Esophagus squamous epithelium (tissue), 5 donors: Measurements from ENCODE around the gene NID1. TPM values are rescaled to one million over a fixed set of nuclear protein-coding genes. Genes with fewer than 3 reads are reported as not detected.
"Not testable (repeated sequence)": the region's sequence is repeated elsewhere in the genome, so short reads cannot be mapped to it uniquely, and the experiment has no call there.

Experiments used
- DNase-seq: peaks from one replicate; lab custom pipeline; 2025; lab: John Stamatoyannopoulos, UW
- H3K27ac ChIP-seq, 4 donors: fragments of 200-600 bp; sonication (generic); one replicate each; pipeline ENCODE4 v1.5.1; 2016 to 2019; ENCODE audit warnings: mild to moderate bottlenecking in 1 of 4
- H3K27me3 ChIP-seq, 4 donors: fragments of 200-600 bp; sonication (generic); 1 replicate in 3 of 4; 2 replicates in 1 of 4; pipeline versions ENCODE4 v1.5.1 to v1.6.0; 2017 to 2021; ENCODE audit warnings: antibody characterized with exemption in 1 of 4
- H3K36me3 ChIP-seq, 3 donors: fragments of 200-600 bp; sonication (generic); one replicate each; pipeline ENCODE4 v1.5.1; 2016 to 2019
- H3K4me1 ChIP-seq, 3 donors: fragments of 200-600 bp; sonication (generic); one replicate each; pipeline ENCODE4 v1.5.1; 2017 to 2019
- H3K4me3 ChIP-seq, 4 donors: fragments of 200-600 bp; sonication (generic); 1 replicate in 3 of 4; 2 replicates in 1 of 4; pipeline ENCODE4 v1.5.1; 2016 to 2019; ENCODE audit warnings: mild to moderate bottlenecking in 2 of 4, moderate library complexity in 1 of 4
- H3K9me3 ChIP-seq, 3 donors: fragments of 200-600 bp; sonication (generic); one replicate each; pipeline ENCODE4 v1.5.1; 2016 to 2019
- CTCF ChIP-seq, 6 experiments: fragments of 450-650 bp in 4 of 6; fragments of 200-600 bp in 2 of 6; sonication (generic) in 2 of 6; IDR thresholded peaks; one replicate each; pipeline ENCODE4 v1.5.1; 2016 to 2019; ENCODE audit warnings: antibody characterized with exemption in 6 of 6, mild to moderate bottlenecking in 4 of 6, moderate library complexity in 4 of 6
- POLR2A ChIP-seq, 4 donors: fragments of 450-650 bp; IDR thresholded peaks; one replicate each; pipeline ENCODE4 v1.6.1; 2017; ENCODE audit warnings: antibody characterized with exemption in 4 of 4, mild to moderate bottlenecking in 4 of 4, moderate library complexity in 3 of 4
- WGBS, 2 donors: methylation state at CpG; one replicate each; pipeline ENCODE4 v1.1.5; 2018; 5-methylcytosine and 5-hydroxymethylcytosine counted together
- intact Hi-C: fragments of 100-400 bp; cut with DNase I; formaldehyde crosslinking; loops from one replicate; pipeline ENCODE4 v1.15.0; 2022
- total RNA-seq, 4 donors: library from RNA; depleted of rRNA; stranded (reverse); fragments of >200 nt; gene quantifications; one replicate each; pipeline ENCODE4 v1.1.0, GENCODE V29; 2016
- donor health status: DM: yes; HTN: yes; CAD: no.

Gene NID1
- total RNA-seq, 4 donors from 2014 or later, result 3.6 to 120 (median 28.5) TPM

- Histone ChIP-seq H3K27me3 (no peaks in the 10 kb centered on the region), H3K36me3 (no peaks in the 10 kb centered on the region), H3K4me3 (no peak overlapping the region), H3K4me1 (peaks cover 8 to 19% (median 13%) of the 10 kb centered on the region in 3 donors), H3K9me3 (no peaks in the 10 kb centered on the region), H3K27ac (no peak overlapping the region)
- intact Hi-C loops, result no loop called here
- DNase-seq, result no peak
- 60 to 93% methylated on average over 3 to 5 of the region's 5 CpGs for WGBS, 2 donors
- TF ChIP-seq CTCF (IDR thresholded peaks at IDR 0.05) (no peak), POLR2A (IDR thresholded peaks at IDR 0.05) (no peak)
These were observed 96.1 kb downstream of the NID1 start for GRCh38 chr1:235968831-235969230.

GRCh38 chr1:235966134-235966533 lies 98.8 kb downstream of the NID1 start:
- 67 to 73% methylated on average over 5 of the region's 5 CpGs for WGBS, 2 donors
- DNase-seq, H3K27ac ChIP-seq, H3K9me3 ChIP-seq, H3K4me1 ChIP-seq, intact Hi-C loops, H3K4me3 ChIP-seq, H3K27me3 ChIP-seq, H3K36me3 ChIP-seq: not testable (repeated sequence)

GRCh38 chr1:235960809-235961208 lies 104.1 kb downstream of the NID1 start:
- Histone ChIP-seq H3K9me3 (no peaks in the 10 kb centered on the region), H3K27me3 (no peaks in the 10 kb centered on the region), H3K27ac (no peak overlapping the region), H3K36me3 (no peaks in the 10 kb centered on the region), H3K4me1 (peaks cover 0 to 15% (median 0%) of the 10 kb centered on the region in 3 donors), H3K4me3 (no peak overlapping the region)
- intact Hi-C loops, result no loop called here
- TF ChIP-seq CTCF (IDR thresholded peaks at IDR 0.05), result no peak
- no peak for TF ChIP-seq POLR2A (IDR thresholded peaks at IDR 0.05)
- 43 to 48% methylated on average over 4 of the region's 4 CpGs for WGBS, 2 donors
- no peak for DNase-seq

- DNase-seq, result no peak
- no peaks in the 10 kb centered on the region for H3K36me3 ChIP-seq
- 96 to 97% methylated on average over 12 of the region's 12 CpGs for WGBS, 2 donors
These were observed 106.9 kb downstream of the NID1 start for GRCh38 chr1:235958021-235958420.

GRCh38 chr1:235955777-235956176 lies 109.1 kb downstream of the NID1 start:
- TF ChIP-seq POLR2A (IDR thresholded peaks at IDR 0.05), result no peak
- no peak for TF ChIP-seq CTCF (IDR thresholded peaks at IDR 0.05)
- intact Hi-C loops, result loop anchor here (10.0 kb wide), 1 partner anchor 111 kb away; no protein-coding TSS in a partner anchor
- no peak overlapping the region for H3K27ac ChIP-seq
- H3K4me1 ChIP-seq, result peaks cover 0 to 7% (median 6%) of the 10 kb centered on the region in 3 donors
- no peaks in the 10 kb centered on the region for H3K36me3 ChIP-seq
- H3K9me3 ChIP-seq, result no peaks in the 10 kb centered on the region
- H3K27me3 ChIP-seq, result no peaks in the 10 kb centered on the region
- WGBS, 2 donors, result 59 to 70% methylated on average over 4 of the region's 4 CpGs
- no peak for DNase-seq
- H3K4me3 ChIP-seq, result no peak overlapping the region

More at GRCh38 chr1:235958021-235958420, 106.9 kb downstream of the NID1 start:
- no peak overlapping the region for H3K27ac ChIP-seq
- intact Hi-C loops, result loop anchor here (10.0 kb wide), 1 partner anchor 113 kb away; no protein-coding TSS in a partner anchor
- TF ChIP-seq CTCF (IDR thresholded peaks at IDR 0.05) (no peak), POLR2A (IDR thresholded peaks at IDR 0.05) (no peak)
- H3K4me3 ChIP-seq, result no peak overlapping the region
- no peaks in the 10 kb centered on the region for H3K27me3 ChIP-seq
- peaks cover 0 to 15% (median 6%) of the 10 kb centered on the region in 3 donors for H3K4me1 ChIP-seq
- H3K9me3 ChIP-seq, result no peaks in the 10 kb centered on the region
